HEK293T (cell line): Measurements from ENCODE around the gene DHRS9.

ENCODE experiments used
- BHLHE40 ChIP-seq: fragments of 450-650 bp; IDR thresholded peaks from 2 replicates; pipeline ENCODE4 v1.6.1; 2016; ENCODE audit warnings: mild to moderate bottlenecking, moderate library complexity, borderline replicate concordance
- ELF4 ChIP-seq: fragments of 450-650 bp; IDR thresholded peaks from 2 replicates; pipeline ENCODE4 v1.6.1; 2017; ENCODE audit warnings: antibody characterized with exemption
- FOXA1 ChIP-seq: fragments of 450-650 bp; IDR thresholded peaks from 2 replicates; pipeline ENCODE4 v1.6.1; 2016; ENCODE audit warnings: mild to moderate bottlenecking
- HDGF ChIP-seq: fragments of 450-650 bp; IDR thresholded peaks from 2 replicates; pipeline ENCODE4 v1.6.1; 2017; ENCODE audit warnings: antibody characterized with exemption, borderline replicate concordance
- L3MBTL2 ChIP-seq: fragments of 450-650 bp; conservative IDR thresholded peaks from 2 replicates; pipeline ENCODE4 v1.6.1; 2016; ENCODE audit warnings: mild to moderate bottlenecking
- LEF1 ChIP-seq: fragments of 450-650 bp; IDR thresholded peaks from 2 replicates; pipeline ENCODE4 v1.6.1; 2017; ENCODE audit warnings: mild to moderate bottlenecking, borderline replicate concordance
- NFRKB ChIP-seq: fragments of 450-650 bp; IDR thresholded peaks from 2 replicates; pipeline ENCODE4 v1.6.1; 2016; ENCODE audit warnings: mild to moderate bottlenecking, moderate library complexity
- SP1 ChIP-seq: fragments of 450-650 bp; IDR thresholded peaks from 2 replicates; pipeline ENCODE4 v1.6.1; 2017
- SUZ12 ChIP-seq: fragments of 450-650 bp; IDR thresholded peaks from 2 replicates; pipeline ENCODE4 v1.6.1; 2016; ENCODE audit warnings: mild to moderate bottlenecking
- TARDBP ChIP-seq: fragments of 450-650 bp; IDR thresholded peaks from 2 replicates; pipeline ENCODE4 v1.6.1; 2016
- ZNF384 ChIP-seq: fragments of 450-650 bp; IDR thresholded peaks from 2 replicates; pipeline ENCODE4 v1.6.1; 2016
- TF ChIP-seq, protein P1 (sequence below): fragments of 450-650 bp; IDR thresholded peaks from 2 replicates; pipeline ENCODE4 v1.6.1; 2016

DNA sequence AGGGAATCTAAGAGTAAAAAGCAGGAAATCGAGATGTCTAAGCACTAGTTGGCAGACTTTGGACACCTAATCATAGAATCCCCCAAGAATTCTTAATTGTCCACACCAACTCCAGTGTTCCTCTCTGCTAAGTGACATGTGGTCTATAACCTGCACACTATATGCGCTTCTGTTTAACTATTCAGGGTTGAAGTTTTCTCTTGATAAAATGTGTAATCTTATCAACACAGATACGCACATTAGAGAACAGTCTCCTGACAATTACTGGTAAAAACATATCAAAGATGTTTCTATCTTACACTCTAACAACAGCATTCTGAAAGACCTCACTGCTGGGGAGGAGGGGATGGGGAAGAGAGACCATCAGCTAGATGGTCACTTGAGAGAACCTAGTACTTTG is 42.1 kb upstream of the DHRS9 start:
- TF ChIP-seq NFRKB: no peak
- TF ChIP-seq LEF1: no peak
- TF ChIP-seq BHLHE40: no peak
- TF ChIP-seq, protein P1, sequence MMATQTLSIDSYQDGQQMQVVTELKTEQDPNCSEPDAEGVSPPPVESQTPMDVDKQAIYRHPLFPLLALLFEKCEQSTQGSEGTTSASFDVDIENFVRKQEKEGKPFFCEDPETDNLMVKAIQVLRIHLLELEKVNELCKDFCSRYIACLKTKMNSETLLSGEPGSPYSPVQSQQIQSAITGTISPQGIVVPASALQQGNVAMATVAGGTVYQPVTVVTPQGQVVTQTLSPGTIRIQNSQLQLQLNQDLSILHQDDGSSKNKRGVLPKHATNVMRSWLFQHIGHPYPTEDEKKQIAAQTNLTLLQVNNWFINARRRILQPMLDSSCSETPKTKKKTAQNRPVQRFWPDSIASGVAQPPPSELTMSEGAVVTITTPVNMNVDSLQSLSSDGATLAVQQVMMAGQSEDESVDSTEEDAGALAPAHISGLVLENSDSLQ: no peak
- no peak for TF ChIP-seq HDGF
- TF ChIP-seq ZNF384: no peak
- no peak for TF ChIP-seq SUZ12
- TF ChIP-seq FOXA1: no peak
- TF ChIP-seq SP1: no peak
- no peak for TF ChIP-seq ELF4
- TF ChIP-seq L3MBTL2: no peak
- TF ChIP-seq TARDBP: no peak
